CD4-positive, alpha-beta T cell treated with Interleukin-4 for 1 hour (primary cell): Measurements from ENCODE around the gene ZDHHC5.
A peak's percentile ranks its signal among the peaks of the same experiment; 100 is the strongest.

Experiments used
- DNase-seq, 2 donors: peaks; one replicate each; pipeline ENCODE4 v3.0.0-alpha.2; 2020 to 2022

The ZDHHC5 gene

DNA sequence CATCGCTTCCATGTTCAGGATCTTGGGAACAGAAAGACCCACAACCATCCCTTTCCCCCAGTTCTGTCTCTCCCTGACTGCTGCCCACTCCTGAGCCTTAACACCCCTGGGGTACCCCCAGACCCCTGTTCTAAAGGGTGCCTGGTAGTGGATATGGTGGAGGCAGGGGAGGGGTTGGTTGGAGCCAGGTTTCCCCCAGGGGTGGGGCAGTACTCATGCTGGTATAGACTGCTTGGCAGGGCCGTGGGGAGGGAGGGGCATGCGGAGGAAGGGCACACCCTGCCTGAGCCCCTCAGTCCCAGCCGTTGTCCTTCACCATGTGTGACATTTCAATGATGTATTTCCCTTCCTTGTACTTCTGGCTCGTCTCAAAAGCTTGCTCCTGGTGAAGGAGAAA, 22.2 kb upstream of the ZDHHC5 start:
- no peak for DNase-seq

DNA sequence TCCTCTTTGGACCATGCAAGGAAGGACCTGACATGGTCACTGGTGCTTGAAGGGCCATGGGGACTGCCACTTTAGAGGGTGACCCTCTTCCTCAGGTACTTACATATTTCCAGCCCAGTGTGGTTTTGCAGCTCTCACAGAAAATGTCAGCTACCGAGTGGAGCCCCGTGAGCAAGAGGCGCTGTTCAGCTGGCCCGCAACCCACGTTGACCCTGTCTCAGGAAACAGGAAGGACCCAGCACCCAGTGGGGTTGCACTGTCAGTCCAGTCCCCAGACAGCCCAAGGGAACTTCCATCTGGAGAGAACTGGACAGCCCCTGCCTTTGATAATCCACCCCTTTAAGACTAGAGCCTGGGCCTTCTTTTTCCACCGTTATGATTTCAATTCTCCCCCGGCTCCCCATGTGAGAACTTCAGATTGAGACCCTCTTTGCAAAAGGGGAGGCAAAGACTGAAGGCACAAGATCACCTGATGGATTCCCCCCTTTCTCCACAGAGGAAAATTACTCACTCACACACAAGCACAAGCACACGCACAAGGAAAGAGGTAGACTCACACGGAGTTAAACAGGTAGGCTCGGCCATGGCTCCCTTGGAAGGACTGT, 21.6 kb upstream of the ZDHHC5 start:
- DNase-seq: peak in 1 of 2 donors; percentile 24

DNA sequence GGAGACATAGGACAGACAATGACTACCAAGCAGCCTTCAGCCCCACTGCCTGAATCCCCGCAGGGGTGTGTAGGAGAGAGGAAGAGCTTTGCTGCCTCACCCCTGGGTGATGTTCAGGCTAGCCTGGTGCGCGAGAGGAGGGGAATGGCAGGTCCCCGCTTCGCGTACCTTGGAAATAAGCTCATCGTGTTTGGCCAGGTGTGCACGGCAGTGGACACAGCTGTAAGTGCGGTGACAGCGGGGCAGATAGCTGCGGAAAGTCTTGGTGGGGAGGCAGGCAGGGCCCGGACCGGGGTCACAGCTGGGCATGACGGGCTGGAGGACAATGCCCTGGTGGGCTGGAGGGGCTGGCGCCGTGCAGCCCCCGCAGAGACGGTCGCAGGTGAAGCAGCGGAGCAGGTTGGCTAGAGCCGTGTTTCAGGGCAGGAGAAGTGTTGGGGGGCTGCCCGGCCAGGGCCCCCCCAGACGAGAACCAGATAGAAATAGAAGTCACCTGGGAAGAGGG, 21.1 kb upstream of the ZDHHC5 start:
- no peak for DNase-seq

DNA sequence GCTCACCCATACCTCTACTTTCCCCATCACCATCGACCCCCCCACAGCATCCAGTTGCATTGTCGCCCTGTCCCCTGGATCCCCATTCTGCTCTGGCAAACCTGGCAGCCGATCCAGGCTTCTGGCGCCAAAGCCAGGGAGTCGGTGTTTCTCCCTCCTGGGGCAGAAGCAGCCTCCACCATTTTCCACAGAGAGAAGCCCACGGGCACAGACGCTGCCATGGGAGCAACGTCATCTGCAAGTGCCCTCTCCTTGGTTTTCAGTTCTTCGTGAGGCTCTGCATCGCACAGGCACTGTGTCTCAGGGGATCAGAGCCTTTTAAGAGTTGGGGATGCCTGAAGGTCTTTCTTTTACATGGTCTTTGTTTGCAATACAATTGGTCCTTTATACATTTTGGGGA, 20.5 kb upstream of the ZDHHC5 start:
- no peak for DNase-seq

DNA sequence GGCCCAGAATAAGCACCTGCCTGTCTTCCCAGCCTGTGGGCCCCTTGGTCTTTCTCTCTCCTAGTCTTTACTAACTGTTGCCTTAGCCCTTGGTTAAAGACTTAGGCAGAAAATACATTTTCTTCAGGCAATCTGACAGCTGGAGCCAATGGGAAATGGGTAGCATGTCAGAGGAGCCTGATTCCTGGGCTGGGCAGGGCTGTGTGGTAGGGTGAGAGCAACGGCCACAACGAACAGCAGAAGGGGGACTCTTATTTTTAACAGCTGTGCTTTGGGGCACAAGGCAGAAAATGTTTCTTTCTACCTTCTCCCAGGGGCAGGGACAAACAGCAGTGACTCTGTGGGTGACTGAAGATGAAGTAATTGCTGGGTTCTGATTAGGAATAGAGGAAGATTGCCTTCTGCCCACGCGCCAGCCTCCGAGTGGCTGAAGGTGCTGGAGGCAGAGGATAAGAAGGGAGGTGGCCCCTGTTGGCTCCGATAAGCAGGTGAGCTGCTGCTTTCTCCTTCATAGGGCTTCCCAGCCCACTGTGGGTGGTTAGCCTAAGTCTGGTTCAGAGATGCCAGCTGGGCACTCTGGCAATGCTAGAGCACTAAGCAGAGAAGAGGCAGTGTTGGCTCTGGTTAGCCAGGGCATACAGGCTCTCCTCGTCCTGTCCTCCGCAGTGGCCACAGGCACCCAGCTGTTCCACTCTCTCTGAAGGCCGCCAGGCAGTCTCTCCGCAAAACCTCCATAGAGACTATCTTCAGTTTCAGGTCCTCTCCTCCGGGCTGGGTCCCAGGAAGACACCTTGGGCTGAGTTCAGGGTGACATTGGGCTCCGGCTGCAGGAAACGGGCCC, 19.7 kb upstream of the ZDHHC5 start:
- no peak for DNase-seq

DNA sequence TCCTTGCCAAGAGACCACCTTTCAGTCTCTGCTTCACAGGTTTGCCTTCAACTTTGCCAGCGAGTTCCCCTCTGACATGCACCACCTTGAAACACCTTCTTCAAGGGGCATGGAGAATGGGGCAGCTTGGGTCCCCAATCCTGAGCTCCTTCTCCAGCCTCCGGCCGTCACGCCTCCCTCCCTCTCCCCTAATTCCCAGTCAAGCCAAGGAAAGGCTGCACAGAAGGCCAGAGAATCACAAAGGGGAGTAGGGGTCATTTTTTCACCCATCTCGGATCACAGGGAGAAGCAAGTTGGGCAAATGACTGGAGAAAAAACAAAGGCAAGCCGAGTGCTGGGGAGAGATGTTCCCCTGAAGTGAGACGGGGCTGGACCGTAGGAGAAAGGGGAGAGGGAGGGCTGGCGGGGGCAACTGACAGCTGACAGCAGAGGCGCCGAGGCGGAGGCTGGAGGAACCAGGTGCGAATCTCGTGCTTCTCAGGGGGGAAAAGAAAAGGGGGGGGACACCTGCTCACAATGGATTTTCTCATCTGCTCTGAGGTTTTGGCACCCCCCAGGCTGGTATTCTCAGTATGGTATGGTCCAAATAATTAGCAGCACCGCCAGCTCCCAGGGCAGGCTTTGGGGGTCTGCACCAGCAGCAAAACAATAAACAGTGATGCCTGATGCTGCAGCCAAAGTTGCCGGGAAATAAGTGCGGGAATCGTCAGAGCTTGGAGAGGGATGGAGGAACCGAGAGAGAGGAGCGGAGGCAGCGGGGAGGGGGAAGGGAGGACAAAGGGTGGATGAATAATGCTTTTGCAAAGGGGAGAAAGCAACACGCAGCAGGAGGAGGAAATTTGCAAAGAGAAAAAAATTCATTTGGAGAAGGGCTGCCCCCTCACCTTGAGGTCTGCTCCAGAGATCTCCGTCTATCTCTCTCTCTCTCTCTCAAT, 18.8 kb upstream of the ZDHHC5 start:
- peak in 1 of 2 donors; percentile 28 for DNase-seq

DNA sequence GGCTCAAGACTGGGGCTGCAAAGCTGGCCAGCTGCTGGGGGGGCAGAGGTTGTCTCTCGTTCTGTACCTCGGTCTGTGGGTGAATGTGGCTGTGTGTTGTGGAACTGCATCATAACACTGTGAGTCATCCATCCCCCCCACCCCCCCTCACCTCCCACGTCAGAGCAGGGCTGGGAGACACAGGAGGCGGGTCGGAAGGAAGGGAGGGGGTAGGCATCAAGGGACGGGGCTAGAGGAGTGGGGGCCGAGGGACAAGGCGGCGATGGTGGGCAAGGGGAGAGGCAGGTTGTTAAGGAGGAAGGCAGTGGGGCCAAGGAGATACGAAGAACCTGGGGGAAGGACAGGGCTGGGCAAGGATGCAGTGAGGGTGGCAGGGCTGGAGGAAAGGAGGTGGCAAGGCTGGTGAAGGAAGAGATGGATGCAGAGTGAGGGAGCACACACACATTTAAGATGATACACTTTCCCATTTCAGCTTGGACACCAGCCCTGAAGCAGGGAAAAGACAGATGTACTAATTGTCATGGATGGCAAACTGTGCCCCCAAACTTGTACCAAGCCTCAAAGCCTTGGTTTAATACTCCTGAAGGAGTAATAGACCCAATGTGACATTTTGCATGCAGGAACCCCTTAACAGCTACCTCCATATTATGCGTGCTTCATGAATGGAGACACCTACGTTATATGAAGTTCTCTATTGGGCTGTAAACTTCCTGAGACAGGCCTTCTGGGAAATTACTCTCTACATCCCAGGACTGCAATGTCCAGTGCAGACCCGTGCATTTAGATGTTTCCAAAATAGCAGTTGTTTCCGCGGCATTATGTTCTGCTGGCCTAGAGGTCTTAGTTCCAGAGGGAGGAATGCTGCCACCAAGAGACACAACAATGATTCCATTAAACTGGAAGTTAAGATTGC, 17.8 kb upstream of the ZDHHC5 start, which contains the start of gene YPEL4:
Gene YPEL4, minus strand, starts transcription at position 87 of the 913 bp plus-strand sequence. CDS start 2,805 bp downstream, outside the sequence.
- peak; percentile 80 to 81 for DNase-seq

DNA sequence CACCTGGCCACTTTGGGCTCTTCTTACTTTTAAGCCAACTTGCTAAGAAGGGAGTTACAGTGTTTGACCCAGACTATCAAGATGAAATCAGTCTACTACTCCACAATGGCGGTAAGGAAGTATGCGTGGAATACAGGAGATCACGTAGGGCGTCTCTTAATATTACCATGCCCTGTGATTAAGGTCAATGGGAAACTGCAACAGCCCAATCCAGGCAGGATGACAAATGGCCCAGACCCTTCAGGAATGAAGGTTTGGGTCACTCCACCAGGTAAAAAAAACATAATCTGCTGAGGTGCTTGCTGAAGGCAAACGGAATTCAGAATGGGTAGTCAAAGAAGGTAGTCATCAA, 17.2 kb upstream of the ZDHHC5 start:
- no peak for DNase-seq

DNA sequence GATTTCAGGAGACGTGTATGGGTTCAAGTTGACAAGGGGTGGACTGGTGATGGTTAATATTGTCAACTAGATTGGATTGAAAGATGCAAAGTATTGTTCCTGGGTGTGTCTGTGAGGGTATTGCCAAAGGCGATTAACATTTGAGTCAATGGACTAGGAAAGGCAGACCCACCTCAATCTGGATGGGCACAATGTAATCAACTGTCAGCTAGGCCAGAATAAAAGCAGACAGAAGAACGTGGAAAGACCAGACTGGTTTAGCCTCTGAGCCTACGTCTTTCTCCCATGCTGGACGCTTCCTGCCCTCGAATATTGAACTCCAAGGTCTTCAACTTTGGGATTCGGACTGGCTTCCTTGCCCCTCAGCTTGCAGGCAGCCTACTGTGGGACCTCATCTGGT, 16.5 kb upstream of the ZDHHC5 start:
- no peak for DNase-seq

DNA sequence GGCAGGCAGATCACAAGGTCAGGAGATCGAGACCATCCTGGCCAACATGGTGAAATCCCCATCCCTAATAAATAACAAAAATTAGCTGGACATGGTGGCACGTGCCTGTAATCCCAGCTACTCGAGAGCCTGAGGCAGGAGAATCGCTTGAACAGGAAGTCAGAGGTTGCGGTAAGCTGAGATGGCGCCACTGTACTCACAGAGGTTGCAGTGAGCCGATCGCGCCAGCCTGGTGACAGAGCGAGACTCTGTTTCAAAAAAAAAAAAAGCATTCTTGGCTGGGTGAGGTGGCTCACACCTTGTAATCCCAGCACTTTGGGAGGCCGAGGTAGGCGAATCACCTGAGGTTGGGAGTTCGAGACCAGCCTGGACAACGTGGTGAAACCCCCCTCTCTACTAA, 15.7 kb upstream of the ZDHHC5 start:
- peak; percentile 41 to 57 for DNase-seq

DNA sequence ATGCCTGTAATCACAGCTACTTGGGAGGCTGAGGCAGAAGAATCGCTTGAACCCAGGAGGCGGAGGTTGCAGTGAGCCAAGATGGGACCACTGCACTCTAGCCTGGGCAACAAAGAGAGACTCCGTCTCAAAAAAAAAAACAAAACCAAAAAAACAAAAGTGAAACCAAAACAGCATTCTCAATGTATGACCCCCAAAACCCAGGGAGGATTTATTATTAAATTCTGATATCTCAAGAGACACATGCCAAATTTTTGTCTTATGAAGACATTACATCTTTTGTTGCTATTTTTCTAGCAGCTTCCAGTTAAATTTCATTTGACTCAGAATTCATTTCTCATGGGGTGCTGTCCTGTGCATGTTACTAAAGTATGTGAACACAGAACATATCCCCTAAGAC, 15.3 kb upstream of the ZDHHC5 start:
- DNase-seq: no peak

DNA sequence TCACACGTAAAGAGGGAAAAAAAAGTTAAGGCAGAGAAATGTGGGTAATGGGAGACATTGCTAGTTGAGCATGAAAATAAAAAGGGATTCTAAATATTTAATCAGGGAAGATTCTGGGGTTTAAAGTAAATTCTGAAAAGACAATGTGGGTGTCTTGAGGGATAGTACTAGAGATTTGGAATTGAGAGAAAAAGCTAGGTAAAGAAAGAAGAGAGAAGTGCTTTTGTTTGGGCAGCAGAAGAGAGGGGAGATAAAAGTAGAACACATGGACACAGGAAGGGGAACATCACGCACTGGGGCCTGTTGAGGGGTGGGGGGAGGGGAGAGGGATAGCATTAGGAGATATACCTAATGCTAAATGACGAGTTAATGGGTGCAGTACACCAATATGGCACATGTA, 14.8 kb upstream of the ZDHHC5 start:
- no peak for DNase-seq

DNA sequence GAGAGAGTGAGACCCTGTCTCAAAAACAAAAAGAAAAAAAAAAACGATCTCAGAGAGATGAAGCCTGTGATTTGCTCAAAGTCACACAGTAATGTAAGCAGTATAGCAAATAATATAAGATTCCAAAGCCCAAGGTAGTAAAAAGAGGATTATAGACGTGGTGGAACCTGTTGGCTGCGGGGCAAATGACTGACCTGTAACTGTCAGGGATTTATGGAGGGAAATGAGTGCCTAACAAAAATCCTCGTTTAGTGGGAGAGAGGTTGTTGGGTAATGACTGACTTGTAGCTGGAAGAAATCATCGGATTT, 11.1 kb upstream of the ZDHHC5 start:
- no peak for DNase-seq

DNA sequence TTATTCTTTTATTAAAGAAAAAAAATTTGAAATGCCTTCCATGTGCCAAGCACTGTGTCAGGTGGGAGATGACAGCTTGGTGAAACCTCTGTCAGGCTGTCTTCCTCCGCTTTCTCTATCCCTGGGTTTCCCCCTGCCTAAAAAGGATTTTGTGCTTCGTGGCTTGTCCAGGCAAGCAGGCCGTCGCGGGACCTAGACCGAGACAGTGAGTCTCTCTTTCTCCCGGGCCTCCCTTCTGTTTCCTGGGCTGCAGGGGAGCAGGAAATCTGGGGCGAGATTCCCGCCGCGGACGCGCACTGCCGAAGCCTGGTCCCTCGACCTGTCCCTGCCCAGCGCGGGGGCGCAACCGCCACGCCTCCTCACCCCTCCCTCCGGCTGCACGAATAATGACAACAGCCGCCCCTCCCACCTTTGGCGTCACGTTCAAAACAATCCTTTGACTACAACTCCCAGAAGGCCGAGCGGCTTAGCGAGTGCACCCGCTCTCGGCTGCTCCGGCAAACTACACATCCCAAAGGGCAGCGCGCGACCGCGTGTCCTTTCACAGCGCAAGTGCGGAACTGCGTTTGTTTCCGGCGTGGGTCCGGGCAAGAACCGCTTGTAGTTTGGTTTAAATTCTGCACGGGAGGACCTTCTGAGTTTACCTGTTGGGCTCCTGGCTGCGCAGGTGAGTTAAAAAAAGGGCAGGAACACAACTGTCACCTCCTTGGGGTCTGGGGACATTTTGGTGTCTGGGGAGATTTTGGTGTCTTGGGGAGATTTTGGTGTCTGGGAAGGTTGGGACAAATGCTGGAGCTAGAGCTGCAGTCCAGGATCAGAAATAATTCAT, 10.5 kb upstream of the ZDHHC5 start, which contains the start of gene CLP1:
Gene CLP1, plus strand, starts transcription at position 569 of the 829 bp plus-strand sequence. CDS start 1,715 bp downstream, outside the sequence.
- DNase-seq: peak; percentile 98 to 99

DNA sequence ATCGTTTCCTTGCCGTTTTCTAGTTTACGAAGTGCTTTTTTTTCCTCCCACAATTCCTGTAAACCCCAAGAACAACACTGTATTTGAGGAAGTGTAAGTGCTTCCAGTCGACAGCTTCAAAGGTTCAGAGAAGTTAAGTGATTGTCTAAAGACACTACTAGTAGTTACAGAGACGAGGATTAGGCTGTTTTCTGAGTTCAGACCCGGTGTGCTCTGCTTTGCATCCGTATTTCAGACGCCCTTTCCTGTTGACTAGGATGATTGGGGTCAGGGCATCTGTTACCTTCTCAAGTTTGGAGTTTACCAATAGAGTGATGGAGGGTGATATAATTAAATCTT, 9.9 kb upstream of the ZDHHC5 start:
- no peak for DNase-seq

DNA sequence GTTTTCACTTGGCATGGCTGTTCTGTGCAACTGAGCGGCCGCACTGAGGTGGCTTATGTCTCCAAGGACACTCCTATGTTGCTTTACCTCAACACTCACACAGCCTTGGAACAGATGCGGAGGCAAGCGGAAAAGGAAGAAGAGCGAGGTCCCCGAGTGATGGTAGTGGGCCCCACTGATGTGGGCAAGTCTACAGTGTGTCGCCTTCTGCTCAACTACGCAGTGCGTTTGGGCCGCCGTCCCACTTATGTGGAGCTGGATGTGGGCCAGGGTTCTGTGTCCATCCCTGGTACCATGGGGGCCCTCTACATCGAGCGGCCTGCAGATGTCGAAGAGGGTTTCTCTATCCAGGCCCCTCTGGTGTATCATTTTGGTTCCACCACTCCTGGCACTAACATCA, 8.2 kb upstream of the ZDHHC5 start:
- DNase-seq: no peak

DNA sequence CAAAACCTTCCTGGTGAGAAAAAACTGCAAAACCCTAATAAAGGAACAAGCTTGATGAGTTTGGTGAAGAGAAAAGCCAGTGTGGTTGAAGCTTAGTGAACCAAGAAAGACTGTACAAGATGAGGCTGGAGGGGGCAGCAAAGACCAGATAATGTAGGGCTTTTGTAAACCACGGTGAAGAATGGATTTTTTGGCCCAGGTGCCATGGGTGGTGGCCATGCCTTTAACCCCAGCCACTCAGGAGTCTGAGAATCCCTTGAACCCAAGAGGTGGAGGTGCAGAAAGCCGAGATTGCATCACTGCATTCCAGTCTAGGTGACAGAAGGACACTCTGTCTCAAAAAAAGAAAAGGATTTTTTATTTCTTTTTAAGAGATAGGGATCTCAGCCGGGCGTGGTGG, 5.0 kb upstream of the ZDHHC5 start:
- no peak for DNase-seq

DNA sequence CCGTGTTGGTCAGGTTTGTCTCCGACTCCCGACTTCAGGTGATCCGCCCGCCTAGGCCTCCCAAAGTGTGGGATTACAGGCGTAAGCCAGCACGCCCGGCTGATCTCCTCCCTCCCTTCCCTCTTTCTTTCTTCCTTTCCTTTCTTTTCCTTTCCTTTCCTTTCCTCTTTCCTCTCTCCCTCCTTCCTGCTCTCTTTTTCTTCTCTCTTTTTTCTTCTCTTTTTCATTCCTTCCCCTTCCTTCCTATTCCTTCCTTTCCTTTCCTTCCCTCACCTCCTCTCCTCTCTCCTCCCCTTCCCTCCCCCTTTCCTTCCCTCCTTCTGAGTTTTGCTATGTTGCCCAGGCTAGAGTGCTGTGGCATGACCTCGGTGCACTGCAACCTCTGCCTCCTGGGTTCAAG, 3.9 kb upstream of the ZDHHC5 start:
- no peak for DNase-seq

DNA sequence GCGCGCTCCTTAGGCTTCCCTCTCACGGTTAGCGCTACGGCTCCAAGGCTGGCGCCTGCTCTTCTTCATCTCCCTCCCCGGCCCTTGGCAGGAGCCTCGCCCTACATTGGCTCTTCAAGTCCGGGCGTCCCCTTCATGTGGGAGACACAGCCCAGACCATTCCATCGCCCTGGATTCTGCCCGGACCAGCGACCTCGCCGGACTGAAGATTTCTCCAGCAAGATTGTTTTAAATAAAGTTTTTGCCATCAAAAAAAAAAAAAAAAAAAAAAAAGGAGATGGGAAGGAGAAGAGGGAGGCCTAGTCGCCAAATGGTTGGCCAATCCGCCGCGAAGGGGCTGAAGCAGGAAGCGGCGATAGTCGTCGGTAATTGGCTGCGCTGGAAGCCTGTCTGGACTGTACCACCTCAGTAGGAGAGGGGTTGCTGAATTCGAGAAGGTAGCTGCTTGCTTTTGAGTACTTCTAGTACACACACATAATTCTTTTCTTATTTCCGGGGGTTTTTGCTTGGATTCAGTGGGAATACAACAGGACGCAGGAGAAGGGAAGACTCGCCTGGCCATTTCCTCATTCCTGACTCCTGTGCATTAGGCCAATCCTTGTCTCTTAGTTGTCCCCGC, 688 bp upstream of the ZDHHC5 start:
- DNase-seq: peak; percentile 97 to 98

DNA sequence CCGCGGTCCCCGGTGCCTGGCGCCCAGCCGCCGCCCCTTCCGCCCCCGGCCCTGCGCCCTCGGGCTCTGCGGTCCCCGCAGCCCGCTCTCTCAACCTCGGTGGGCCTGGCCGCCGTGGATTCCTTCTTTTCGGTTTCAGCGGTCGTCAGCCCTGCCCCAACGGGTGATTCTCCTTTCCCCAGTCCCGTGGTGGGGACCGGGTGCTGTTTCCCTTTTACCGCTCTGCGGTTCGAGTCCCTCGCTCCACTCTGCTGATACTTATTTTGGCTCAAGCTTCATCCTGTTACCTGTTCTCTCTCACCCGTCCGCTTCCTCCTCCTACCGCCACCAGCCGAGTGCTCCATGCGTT, 494 bp downstream of the ZDHHC5 start:
- DNase-seq: peak; percentile 36 to 54

DNA sequence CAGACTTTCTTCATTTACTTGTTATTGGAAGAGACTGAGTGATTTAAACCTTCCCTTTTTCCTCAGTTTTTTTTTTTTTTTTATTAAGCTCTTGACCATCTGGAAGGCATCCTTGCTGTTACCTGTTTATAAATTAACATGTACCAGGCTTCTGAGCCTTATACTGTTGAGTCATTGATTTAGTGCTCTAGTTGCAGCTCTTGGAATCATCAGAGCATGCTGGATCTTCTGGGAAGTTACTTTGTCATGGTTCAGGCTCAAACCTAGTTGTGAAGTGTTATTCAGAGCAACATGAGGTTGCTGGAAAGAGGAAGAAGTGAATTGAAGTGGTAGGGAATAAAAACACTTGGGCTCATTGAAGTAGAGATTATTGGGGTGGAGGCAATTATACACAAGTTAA, 6.3 kb downstream of the ZDHHC5 start:
- no peak for DNase-seq
